GM19193 (cell line): ENCODE results near the gene DBH.

Source experiments
- POLR2A ChIP-seq: IDR thresholded peaks from 4 replicates; pipeline ENCODE4 v1.6.1; 2011; ENCODE audit not compliant: insufficient read depth, insufficient read length; ENCODE audit errors: extremely low read depth

Gene DBH

DNA sequence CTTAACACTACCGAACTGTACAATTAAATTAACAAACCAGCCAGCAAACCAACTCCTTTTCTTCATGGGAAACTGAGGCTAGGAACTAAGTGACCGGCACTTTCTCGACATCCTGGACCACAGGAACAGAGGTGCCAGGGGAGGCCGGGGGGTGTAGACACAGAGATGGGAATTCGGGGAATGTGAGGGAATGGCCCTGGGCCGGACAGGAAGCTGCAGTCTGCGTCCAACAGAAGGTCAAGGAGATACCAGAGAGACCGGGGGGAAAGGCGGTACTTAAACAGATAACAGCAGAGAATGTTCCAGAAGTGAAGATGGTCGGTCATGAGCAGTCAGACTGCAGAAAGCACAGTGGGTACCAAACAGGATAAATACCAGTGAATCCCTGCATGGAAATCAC is 40.3 kb downstream of the DBH start:
- TF ChIP-seq POLR2A = no peak

DNA sequence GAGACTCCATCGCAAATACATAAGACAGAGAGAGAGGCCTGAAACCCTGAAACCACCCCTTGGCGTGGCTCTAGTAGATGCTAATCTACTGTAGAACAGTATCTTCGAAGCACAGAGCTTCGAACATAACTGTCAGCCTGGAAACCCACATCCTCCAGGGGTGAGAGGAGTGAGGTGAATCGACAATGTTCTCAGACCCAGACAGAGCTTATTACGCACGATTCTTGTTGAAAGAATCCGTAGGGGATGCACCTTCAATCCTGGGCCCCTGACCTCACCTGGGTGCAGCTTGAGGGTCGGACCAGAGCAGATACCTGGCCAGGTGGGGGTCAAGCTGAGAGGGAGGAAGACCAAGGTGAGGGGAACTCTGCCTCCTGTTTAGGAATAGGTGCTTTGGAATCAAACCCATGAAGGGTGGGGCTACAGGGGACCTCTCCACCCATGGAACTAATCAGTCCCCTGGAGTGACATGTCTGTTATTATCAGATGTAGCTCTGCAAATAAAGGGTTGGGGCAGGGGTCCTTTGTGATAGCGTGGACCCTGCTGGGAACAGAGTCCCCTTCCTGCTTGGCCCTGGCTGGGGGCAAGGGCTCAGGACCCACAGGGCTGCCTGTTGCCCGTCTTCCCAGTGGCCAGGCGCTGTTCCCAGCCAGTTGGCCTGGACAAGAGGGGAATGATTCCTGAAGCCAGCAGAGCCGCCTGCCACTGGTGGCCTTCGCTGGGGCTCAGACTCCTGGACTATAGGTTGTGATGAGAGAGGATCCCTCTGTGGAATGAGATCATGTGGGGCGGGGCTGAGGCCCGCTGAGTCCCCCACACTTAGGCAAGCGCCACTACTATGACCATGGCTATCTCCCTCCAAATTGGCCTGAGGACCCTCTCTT is 41.2 kb downstream of the DBH start:
- no peak for TF ChIP-seq POLR2A

DNA sequence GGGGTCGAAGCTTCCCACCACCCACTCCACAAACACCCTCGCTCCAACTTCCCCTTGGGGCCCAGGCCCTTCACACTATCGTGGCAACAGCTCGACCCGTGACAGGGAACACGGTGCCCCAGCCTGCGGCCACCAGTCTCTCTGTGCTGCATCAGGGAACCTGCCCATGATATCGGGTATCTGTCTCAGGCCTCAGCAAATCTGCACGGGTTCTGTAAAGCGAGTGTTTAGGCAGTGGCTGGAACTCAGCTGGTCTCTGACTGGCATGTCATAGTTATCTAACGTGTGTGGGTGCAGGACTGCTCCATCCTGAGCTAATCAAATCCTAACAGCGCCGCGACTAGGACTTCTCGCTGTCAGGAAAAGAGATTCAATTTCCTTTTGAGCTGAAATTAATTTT is 42.9 kb downstream of the DBH start:
- no peak for TF ChIP-seq POLR2A

DNA sequence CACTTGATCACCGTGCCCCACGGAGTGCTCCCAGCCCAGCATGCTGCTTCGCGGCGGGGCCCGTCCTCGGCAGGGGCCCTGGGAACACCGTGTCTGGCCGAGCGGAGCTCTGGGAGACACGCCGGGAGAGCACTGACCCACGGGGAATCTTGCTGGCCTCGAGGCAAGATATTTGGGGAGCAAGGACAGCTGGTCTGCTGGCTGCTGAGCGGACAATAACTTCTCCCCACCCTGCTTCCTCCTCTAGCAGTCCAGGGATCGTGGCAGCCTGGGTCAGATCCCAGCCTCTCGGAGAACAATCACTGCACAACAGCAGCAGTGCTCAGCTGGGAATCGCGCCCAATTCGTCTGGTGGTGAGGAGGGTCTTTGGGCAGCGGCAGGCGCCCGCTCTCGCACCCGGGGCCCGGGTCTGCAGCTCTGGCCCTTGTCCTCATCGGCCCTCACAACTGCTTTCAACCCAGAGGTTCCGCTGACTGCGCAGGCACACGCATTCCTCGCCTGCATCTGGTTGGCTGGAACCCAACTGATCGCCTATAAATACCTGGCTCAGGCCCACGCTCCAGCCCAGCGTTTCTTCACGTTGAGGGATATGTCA is 43.4 kb downstream of the DBH start:
- no peak for TF ChIP-seq POLR2A

DNA sequence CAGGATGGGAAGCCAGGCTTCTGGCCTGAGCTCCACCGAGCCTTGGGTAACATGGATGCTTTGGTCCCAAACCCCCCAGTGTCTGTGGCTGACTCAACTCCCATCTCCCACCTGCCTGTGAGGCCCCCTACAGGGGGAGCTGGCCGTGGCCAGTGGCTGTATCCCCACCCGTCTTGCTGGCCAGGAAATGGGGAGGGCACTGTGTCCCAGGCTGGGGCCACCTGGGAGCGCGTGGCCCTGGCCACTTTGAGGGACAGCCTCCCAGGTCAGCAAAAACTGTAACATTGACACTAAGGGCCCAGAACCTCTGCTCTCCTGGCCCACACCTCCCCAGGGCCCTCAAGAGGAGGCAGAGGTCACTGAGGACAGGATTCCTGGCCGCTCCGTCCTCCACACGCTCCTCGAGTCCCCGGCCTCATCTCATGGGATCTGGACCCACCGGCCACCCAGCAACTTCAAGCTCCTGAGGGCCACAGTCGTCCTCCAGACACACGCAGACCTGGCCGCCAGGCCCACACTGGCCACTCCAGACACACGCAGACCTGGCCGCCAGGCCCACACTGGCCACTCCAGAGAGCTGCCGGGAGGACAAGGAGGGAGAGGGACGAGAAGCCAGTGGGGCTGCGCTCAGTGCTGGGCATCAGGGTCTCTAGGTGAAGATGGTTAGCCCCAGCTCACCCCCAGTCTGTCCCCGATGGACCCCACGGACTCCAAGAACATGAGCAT is 44.2 kb downstream of the DBH start:
- TF ChIP-seq POLR2A = no peak

DNA sequence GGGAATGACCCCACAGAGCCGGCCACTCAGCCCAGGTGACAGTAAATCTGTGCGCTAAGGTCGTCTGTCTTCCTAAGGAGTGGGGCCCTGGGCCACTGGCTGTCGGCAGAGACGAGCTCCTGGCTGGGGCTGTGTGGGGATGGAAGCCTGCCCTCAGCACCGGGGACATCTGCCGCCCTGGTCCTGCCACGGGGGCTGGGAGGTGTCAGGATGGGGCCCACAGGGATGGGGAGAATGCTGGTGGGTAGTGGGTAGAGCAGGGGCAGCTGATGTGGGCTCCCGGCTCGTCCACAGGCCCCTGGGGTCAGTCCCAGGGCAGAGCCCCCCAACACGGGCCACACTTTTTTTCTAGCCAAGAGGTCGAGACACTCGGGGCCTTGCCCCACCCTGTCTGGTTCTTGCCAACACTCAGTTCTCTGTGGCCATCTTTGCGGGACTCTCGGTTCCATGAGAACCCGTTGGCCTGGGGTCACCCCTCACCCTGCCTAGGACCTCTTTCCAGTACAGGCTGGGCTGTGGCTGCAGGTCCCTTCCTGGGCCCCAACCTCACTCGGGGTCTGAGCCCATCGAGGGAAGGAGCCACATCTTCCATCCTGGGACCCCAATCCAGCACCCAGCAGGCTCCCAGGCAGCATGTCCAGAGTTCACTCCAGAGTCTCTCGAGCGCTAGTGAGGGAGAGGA is 45.0 kb downstream of the DBH start:
- no peak for TF ChIP-seq POLR2A

DNA sequence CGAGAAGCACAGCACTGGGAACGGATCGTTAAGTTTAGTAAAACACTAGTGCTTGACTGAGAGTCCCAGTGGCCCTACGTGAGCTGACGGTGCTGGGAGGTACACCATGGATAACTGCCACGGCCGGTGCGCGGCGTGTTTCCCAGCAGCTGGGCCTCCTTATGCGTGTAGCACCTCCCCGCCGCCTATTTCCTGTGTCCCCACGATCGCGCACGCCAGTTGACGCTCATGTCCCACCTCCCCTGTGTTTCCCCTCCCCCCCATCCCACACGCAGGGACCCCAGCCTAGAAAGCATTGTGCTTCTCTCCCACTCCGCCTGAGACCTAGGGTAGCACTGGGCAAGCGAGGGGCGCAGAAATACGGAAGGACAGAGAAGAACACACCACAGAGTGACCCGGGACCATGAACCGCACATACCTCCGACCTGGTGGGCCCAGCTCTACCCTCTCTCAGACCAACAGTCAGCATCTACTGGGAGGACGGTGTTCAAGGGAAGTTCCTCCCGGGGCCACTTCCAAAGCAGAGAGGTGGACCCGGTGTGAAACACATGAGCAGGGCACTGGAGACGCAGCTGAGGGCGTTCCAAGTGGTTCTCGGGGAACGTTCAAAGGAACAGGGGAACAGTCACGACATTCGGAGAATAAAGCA is 45.6 kb downstream of the DBH start:
- TF ChIP-seq POLR2A = no peak

DNA sequence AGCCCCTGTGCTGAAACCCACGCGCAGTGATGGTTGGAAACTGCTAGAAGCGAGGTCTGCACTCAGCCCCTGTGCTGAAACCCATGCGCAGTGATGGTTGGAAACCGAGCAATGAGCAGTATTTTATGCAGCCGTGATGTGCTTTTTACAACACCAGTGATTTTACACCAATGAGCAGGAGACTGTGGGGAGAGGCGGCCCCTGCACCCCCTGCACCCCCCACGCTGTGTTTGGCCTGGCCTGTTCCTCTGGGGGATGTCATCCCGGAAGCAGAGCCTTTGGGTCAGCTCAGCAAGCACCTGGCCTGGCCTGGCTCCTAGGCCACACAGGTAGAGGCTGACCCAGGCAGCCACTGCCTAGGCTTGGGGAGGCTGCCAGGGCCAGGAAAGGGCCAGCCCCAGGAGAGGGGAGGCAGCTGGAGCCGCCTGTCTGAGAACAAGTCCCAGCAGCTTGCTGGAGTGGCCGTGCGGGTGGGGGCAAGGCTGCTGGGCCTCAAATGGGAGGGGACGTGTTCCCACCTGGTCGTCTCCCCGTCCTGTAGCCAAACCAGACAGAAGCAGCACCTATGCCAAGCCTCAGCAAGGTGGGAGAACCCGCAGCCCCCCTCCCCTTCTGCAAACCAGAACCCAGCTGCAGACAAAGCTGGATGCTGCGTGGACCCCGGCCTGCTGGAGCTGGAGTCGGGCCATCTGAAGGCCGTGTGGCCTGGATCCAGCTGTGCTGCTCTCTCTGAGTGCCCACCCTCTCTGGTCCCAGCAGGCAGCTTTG is 46.8 kb downstream of the DBH start:
- no peak for TF ChIP-seq POLR2A

DNA sequence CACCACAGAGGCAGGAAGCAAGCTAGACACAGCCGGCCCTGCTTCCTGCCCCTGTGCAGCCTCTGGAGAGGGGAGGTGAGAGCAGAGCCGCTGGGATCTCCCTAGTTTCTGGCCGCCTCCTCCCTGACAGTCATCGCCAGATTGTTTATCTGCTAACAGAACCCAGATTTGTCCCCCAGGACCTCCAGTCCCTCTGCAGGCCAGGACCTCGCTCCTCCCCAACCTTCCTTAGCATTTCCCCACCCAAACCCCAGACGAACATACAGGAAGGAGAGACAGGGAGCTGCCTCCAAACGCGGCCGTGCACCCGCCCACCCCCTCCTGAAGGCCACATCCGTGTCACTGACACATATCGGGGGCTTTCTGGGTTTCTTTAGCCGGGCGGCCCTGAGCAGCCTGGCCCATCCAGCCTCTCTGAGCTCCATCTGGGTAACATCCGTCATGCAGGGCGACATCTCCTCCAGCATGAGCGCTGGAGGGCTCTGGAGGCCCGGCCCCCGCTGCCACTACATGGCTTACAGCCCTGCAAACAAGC is 47.5 kb downstream of the DBH start:
- TF ChIP-seq POLR2A = no peak

DNA sequence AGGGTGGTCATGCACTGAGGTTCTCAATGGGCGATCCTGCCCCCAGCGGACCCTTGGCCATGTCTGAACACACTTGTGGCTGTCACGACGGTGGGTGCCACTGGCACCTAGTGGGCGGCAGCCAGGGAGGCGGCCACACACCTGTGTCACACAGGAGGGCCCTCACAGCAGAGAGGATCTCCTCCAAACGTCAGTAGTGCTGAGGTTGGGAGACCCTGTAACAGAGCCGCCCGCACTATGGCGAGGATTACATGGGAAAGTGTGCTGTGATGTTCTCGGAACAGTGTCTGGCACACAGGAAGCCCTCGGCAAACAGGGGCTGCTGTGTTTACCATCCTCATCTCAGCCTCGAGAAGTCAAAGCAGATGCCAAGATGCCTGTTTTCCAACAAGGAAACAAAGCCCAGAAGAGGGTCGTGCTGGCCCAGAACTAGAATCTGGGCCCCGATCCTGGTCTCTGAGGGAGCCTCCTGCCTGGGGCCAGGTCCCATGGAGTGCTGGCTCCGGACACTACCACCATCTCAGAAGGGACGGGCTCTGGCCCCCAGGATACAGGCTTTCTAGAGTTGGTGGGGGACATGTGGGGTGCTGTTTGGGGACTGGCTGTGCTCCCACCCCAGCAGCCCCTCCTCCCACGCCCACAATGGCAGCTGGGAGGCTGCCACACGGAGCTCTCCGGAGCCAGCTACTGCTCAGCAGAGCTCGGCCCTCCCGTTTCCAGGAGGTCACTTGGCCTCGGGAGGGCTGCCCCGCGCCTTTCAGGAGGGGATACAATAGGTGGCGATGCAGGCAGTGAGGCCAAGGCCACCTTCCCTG is 48.2 kb downstream of the DBH start:
- no peak for TF ChIP-seq POLR2A

DNA sequence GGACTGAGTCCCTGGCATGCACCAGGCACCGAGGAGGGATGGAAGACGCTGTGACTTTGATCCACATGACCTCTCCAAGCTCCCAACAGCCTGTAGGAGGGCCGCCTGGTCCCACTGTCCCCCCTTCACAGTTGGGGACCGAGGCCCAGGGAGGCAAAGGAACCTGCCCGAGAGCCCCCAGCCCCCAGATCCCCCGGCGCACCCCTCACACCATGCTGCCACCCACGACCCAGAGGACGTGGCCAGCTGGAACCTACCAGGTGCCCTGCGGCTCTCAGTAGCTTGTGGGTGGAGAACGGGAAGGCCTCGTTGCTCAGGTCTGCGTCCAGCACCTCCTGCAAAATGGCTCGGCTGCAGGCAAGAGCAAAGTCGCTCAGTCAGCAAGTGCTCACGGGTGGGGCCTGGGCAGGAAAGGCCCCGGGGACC is 48.8 kb downstream of the DBH start:
- TF ChIP-seq POLR2A = no peak

DNA sequence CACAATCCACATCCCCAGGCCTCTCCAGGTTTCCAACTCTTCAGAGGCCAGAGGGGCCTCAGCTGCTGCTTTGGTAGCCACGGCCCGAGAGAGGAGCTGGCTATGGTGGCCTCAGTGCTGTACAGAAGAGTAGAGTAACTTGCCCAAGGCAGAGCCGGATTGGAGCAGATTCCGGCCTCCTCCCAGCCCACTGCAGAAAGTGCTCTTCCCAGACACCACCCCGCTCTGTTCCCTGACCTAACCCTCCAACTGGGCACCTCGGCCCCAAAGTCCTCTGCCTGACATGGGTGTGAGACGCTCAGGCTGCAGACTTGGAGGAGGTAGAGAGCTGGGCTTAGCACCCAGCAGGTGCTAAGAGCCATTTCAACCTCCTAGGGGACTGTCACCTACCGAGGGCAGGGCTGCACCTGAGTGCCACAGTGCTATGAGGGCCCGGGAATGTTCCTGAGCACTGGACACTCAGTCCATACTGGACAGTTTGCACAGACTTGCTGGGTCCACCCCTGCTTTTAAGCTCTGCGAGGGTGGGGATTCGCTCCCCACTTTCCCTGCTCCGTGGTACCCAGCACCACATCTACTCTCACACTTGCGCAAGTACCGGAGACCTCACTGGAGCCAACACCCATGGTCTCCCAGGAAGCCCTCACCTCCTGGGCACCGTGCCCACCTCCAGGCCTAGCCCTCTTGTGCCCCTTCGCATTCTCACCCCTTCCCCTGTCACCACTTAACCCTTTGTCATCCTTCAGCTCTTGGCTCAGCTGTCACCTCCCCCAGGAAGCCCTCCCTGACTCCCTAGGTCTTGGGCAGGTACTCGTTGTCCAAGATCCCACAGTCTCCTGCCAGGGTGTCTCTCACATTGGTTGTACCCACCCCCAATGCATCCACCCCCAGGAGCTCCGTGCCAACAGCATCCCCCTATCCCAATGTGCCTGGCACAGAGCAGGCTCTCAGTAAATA is 49.8 kb downstream of the DBH start:
- no peak for TF ChIP-seq POLR2A
